Measurements from ENCODE around the gene NELL1. TPM values are rescaled to one million over a fixed set of nuclear protein-coding genes. Genes with fewer than 3 reads are reported as not detected.

The NELL1 gene
- total and polyA plus RNA-seq, 2 donors from 2014 or later, result 0.31 to 14.8 TPM

GRCh38 chr11:20688761-20689160 is 19.4 kb downstream of the NELL1 start:
- Histone ChIP-seq H3K4me1 (ENCODE audit: control insufficient read depth in 2 of 3, insufficient read depth in 2 of 3, low read depth in 1 of 3, low read length in 3 of 3) (no peaks in the 10 kb centered on the region), H3K4me3 (ENCODE audit: low read length in 3 of 3) (no peak overlapping the region), H3K27me3 (ENCODE audit: control insufficient read depth, insufficient read depth, low read length) (no peaks in the 10 kb centered on the region), H3K36me3 (ENCODE audit: control insufficient read depth in 2 of 3, insufficient read depth in 3 of 3, low read length in 3 of 3) (no peaks in the 10 kb centered on the region), H3K9ac (ENCODE audit: low read length in 3 of 3) (no peak overlapping the region), H3K27ac (ENCODE audit: low read depth in 2 of 2, low read length in 2 of 2) (no peak overlapping the region), H3K9me3 (ENCODE audit: control insufficient read depth in 2 of 3, insufficient read depth in 1 of 3, low read length in 3 of 3) (no peaks in the 10 kb centered on the region)
- no peak for TF ChIP-seq CTCF (IDR thresholded peaks at IDR 0.05; ENCODE audit: borderline replicate concordance, extremely low read depth, insufficient read depth)
- intact Hi-C loops (cut with DNase I), result no loop called here
- FAIRE-seq (no peak), DNase-seq (no peak)

- Histone ChIP-seq H3K9ac (ENCODE audit: low read length in 3 of 3) (no peak overlapping the region), H3K9me3 (ENCODE audit: control insufficient read depth in 2 of 3, insufficient read depth in 1 of 3, low read length in 3 of 3) (no peaks in the 10 kb centered on the region), H3K27ac (ENCODE audit: low read depth in 2 of 2, low read length in 2 of 2) (no peak overlapping the region), H3K4me1 (ENCODE audit: control insufficient read depth in 2 of 3, insufficient read depth in 2 of 3, low read depth in 1 of 3, low read length in 3 of 3) (peaks cover 0 to 2% (median 0%) of the 10 kb centered on the region in 3 donors), H3K4me3 (ENCODE audit: low read length in 3 of 3) (no peak overlapping the region), H3K36me3 (ENCODE audit: control insufficient read depth in 2 of 3, insufficient read depth in 3 of 3, low read length in 3 of 3) (no peaks in the 10 kb centered on the region), H3K27me3 (ENCODE audit: control insufficient read depth, insufficient read depth, low read length) (no peaks in the 10 kb centered on the region)
- intact Hi-C loops (cut with DNase I), result no loop called here
- no peak for TF ChIP-seq CTCF (IDR thresholded peaks at IDR 0.05; ENCODE audit: borderline replicate concordance, extremely low read depth, insufficient read depth)
- FAIRE-seq (no peak), DNase-seq (no peak)
Measured at GRCh38 chr11:20707876-20708275, 38.5 kb downstream of the NELL1 start.

GRCh38 chr11:20712912-20713311 is 43.5 kb downstream of the NELL1 start:
- DNase-seq, result no peak
- no peaks in the 10 kb centered on the region for H3K27me3 ChIP-seq (ENCODE audit: control insufficient read depth, insufficient read depth, low read length)
- TF ChIP-seq CTCF (IDR thresholded peaks at IDR 0.05; ENCODE audit: borderline replicate concordance, extremely low read depth, insufficient read depth), result no peak
- no peak for FAIRE-seq
- no peak overlapping the region for H3K9ac ChIP-seq (ENCODE audit: low read length in 3 of 3)
- intact Hi-C loops (cut with DNase I), result no loop called here
- no peaks in the 10 kb centered on the region for H3K9me3 ChIP-seq (ENCODE audit: control insufficient read depth in 2 of 3, insufficient read depth in 1 of 3, low read length in 3 of 3)
- H3K4me3 ChIP-seq (ENCODE audit: low read length in 3 of 3), result no peak overlapping the region
- H3K27ac ChIP-seq (ENCODE audit: low read depth in 2 of 2, low read length in 2 of 2), result no peak overlapping the region
- peaks cover 0 to 2% (median 0%) of the 10 kb centered on the region in 3 donors for H3K4me1 ChIP-seq (ENCODE audit: control insufficient read depth in 2 of 3, insufficient read depth in 2 of 3, low read depth in 1 of 3, low read length in 3 of 3)
- H3K36me3 ChIP-seq (ENCODE audit: control insufficient read depth in 2 of 3, insufficient read depth in 3 of 3, low read length in 3 of 3), result no peaks in the 10 kb centered on the region

GRCh38 chr11:20715464-20715863 is 46.1 kb downstream of the NELL1 start:
- Histone ChIP-seq H3K27ac (ENCODE audit: low read depth in 2 of 2, low read length in 2 of 2) (no peak overlapping the region), H3K36me3 (ENCODE audit: control insufficient read depth in 2 of 3, insufficient read depth in 3 of 3, low read length in 3 of 3) (no peaks in the 10 kb centered on the region), H3K9me3 (ENCODE audit: control insufficient read depth in 2 of 3, insufficient read depth in 1 of 3, low read length in 3 of 3) (no peaks in the 10 kb centered on the region), H3K4me1 (ENCODE audit: control insufficient read depth in 2 of 3, insufficient read depth in 2 of 3, low read depth in 1 of 3, low read length in 3 of 3) (peaks cover 0 to 2% (median 0%) of the 10 kb centered on the region in 3 donors), H3K27me3 (ENCODE audit: control insufficient read depth, insufficient read depth, low read length) (no peaks in the 10 kb centered on the region), H3K9ac (ENCODE audit: low read length in 3 of 3) (no peak overlapping the region), H3K4me3 (ENCODE audit: low read length in 3 of 3) (no peak overlapping the region)
- FAIRE-seq (no peak), DNase-seq (no peak)
- TF ChIP-seq CTCF (IDR thresholded peaks at IDR 0.05; ENCODE audit: borderline replicate concordance, extremely low read depth, insufficient read depth), result no peak
- intact Hi-C loops (cut with DNase I), result no loop called here

Measured in kidney (tissue), 14 donors.